ENCODE data around the gene MRPL22. TPM values are rescaled to one million over a fixed set of nuclear protein-coding genes. Genes with fewer than 3 reads are reported as not detected.
"Not testable (repeated sequence)": the region's sequence is repeated elsewhere in the genome, so short reads cannot be mapped to it uniquely, and the experiment has no call there.

The MRPL22 gene
- polyA plus RNA-seq, 4 donors = 33.6 to 63.5 (median 59.2) TPM

DNA sequence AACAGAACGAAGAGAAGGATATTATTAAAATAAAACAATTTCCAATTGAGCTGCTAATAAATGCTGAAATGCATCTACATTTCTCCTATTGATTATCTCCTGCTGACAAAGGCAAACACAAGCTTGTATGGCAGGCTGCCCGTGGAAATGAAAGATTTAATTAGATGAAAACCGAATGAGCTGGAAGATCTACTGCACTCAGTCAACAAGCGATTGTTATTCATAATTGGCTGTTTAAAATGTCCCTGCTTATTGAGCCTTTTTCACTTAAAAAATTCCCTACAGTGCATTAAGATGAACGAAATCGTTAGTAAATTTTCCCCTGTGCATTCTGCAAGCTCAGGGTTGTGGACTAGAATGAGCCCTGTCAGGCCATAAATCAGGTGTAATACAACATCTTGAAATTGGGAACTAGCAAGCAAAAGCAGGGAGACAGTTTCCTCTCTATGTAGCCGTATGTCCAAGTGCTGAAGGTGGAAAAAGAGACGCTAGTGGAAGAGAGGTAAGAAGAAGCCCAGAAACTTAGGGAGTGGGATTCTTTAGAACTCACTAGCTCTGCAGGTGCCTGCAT is 44.2 kb downstream of the MRPL22 start:
- H3K27ac ChIP-seq (ENCODE audit: low read depth in 1 of 3, low read length in 2 of 3) = no peak overlapping the region
- H3K9me3 ChIP-seq (ENCODE audit: control insufficient read depth in 2 of 2, insufficient read depth in 1 of 2, low read depth in 1 of 2, low read length in 1 of 2) = no peaks in the 10 kb centered on the region
- DNase-seq = no peak
- FAIRE-seq = no peak
- H3K4me3 ChIP-seq (ENCODE audit: low read depth in 1 of 3, low read length in 3 of 3) = no peak overlapping the region
- peaks cover 0 to 6% (median 0%) of the 10 kb centered on the region in 3 donors for H3K27me3 ChIP-seq (ENCODE audit: control insufficient read depth in 3 of 3, insufficient read depth in 3 of 3, low read length in 3 of 3)
- no peaks in the 10 kb centered on the region for H3K36me3 ChIP-seq (ENCODE audit: control insufficient read depth in 3 of 3, insufficient read depth in 2 of 3, low read depth in 1 of 3, low read length in 3 of 3)
- H3K4me1 ChIP-seq (ENCODE audit: control insufficient read depth in 3 of 3, insufficient read depth in 2 of 3, low read depth in 1 of 3, low read length in 2 of 3) = no peaks in the 10 kb centered on the region
- 63 to 69% (median 66%) methylated on average over 8 of the region's 8 CpGs for WGBS, 3 donors

DNA sequence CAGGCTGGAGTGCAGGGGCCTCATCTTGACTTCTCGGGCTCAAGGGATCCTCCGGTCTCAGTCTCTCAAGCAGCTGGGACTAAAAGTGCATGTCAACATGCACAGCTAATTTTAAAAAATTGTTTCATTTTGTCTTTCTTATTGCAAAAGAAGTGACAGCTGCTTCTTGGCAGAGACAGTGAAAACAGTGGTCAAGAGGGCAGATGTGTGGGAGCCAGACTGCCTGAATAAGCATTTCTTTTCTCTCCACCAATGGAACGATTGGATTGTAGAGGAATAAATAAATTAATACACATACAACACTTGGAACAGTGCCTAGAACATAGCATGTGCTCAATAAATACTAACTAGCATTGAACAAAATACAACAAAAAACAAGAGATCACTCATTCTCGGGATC is 45.3 kb downstream of the MRPL22 start:
- Histone ChIP-seq H3K4me3 (ENCODE audit: low read depth in 1 of 3, low read length in 3 of 3) (no peak overlapping the region), H3K9me3 (ENCODE audit: control insufficient read depth in 2 of 2, insufficient read depth in 1 of 2, low read depth in 1 of 2, low read length in 1 of 2) (no peaks in the 10 kb centered on the region), H3K27ac (ENCODE audit: low read depth in 1 of 3, low read length in 2 of 3) (no peak overlapping the region), H3K4me1 (ENCODE audit: control insufficient read depth in 3 of 3, insufficient read depth in 2 of 3, low read depth in 1 of 3, low read length in 2 of 3) (no peaks in the 10 kb centered on the region), H3K27me3 (ENCODE audit: control insufficient read depth in 3 of 3, insufficient read depth in 3 of 3, low read length in 3 of 3) (peaks cover 0 to 6% (median 0%) of the 10 kb centered on the region in 3 donors), H3K36me3 (ENCODE audit: control insufficient read depth in 3 of 3, insufficient read depth in 2 of 3, low read depth in 1 of 3, low read length in 3 of 3) (no peaks in the 10 kb centered on the region)
- WGBS, 3 donors = 56 to 89% (median 71%) methylated on average over 4 of the region's 4 CpGs
- FAIRE-seq = no peak
- no peak for DNase-seq

DNA sequence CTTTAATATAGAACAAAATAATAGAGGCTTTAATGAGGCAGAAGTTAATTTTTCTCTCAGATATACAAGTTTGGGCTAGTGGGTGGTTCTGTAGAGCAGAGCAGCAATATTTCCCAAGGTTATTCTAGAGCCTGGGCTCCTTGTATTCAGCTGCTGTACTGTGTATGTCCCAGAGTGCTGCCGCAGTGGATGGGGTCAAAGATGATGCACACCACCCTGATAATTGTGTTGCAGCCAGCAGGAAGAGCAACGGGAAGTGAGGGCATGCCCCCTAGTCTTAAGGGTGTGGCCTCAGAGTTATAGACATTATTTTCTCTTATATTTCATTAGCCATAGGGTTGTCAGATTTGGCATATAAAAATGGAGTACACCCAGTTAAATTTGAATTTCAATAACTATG is 48.8 kb downstream of the MRPL22 start:
- Histone ChIP-seq H3K4me1 (ENCODE audit: control insufficient read depth in 3 of 3, insufficient read depth in 2 of 3, low read depth in 1 of 3, low read length in 2 of 3) (no peaks in the 10 kb centered on the region), H3K4me3 (ENCODE audit: low read depth in 1 of 3, low read length in 3 of 3) (no peak overlapping the region), H3K9me3 (ENCODE audit: control insufficient read depth in 2 of 2, insufficient read depth in 1 of 2, low read depth in 1 of 2, low read length in 1 of 2) (no peaks in the 10 kb centered on the region), H3K27me3 (ENCODE audit: control insufficient read depth in 3 of 3, insufficient read depth in 3 of 3, low read length in 3 of 3) (peaks cover 0 to 6% (median 0%) of the 10 kb centered on the region in 3 donors), H3K27ac (ENCODE audit: low read depth in 1 of 3, low read length in 2 of 3) (no peak overlapping the region), H3K36me3 (ENCODE audit: control insufficient read depth in 3 of 3, insufficient read depth in 2 of 3, low read depth in 1 of 3, low read length in 3 of 3) (no peaks in the 10 kb centered on the region)
- WGBS, 3 donors = 38 to 42% (median 39%) methylated on average over 2 of the region's 2 CpGs
- DNase-seq (no peak), FAIRE-seq (no peak)

DNA sequence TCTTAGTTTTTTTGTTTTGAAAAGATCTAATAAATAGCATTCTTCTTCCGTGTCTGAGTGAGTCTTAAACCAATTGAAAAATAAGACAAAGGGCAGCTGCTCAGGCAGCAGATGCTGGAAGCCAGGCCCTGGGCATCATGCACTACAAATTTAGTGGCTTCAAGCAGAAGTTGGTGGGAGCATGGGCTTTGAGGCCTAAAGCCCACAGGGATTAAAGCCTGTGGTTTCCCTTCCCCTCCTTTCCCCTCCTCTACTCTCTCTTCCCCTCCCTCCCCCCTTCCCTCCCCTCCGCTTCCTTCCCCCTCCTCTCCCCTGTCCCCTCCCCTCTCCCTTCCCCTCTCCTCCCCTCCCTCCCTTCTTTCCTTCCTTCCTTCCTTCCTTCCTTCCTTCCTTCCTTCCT is 52.6 kb downstream of the MRPL22 start:
- H3K4me3 ChIP-seq (ENCODE audit: low read depth in 1 of 3, low read length in 3 of 3) = no peak overlapping the region
- H3K9me3 ChIP-seq (ENCODE audit: control insufficient read depth in 2 of 2, insufficient read depth in 1 of 2, low read depth in 1 of 2, low read length in 1 of 2) = no peaks in the 10 kb centered on the region
- no peak for DNase-seq
- no peak overlapping the region for H3K27ac ChIP-seq (ENCODE audit: low read depth in 1 of 3, low read length in 2 of 3)
- H3K27me3 ChIP-seq (ENCODE audit: control insufficient read depth in 3 of 3, insufficient read depth in 3 of 3, low read length in 3 of 3) = no peaks in the 10 kb centered on the region
- FAIRE-seq = no peak
- H3K36me3 ChIP-seq (ENCODE audit: control insufficient read depth in 3 of 3, insufficient read depth in 2 of 3, low read depth in 1 of 3, low read length in 3 of 3) = no peaks in the 10 kb centered on the region
- WGBS, 3 donors = 42 to 75% (median 65%) methylated on average over 2 of the region's 2 CpGs
- H3K4me1 ChIP-seq (ENCODE audit: control insufficient read depth in 3 of 3, insufficient read depth in 2 of 3, low read depth in 1 of 3, low read length in 2 of 3) = no peaks in the 10 kb centered on the region

DNA sequence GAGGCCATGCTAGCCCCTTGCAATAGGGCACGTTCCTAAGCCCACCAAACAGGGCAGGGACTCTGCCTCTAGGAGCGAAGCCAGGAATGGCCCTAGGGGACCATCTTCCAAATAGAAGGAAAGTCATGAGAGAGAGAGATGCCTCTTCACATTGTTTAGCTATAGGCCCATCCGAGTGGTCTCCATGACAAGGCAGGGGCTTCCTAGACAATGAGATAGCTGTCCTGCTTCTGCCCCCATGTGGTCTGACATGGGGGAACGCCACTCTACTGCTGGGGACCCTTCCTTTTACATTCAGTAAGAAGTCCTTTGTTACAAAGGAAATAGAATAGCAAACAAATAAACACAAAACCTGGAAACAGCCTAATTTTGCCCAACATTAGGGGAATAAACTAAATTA is 54.8 kb downstream of the MRPL22 start:
- 53 to 66% (median 63%) methylated on average over 4 of the region's 4 CpGs for WGBS, 3 donors
- Histone ChIP-seq H3K4me1 (ENCODE audit: control insufficient read depth in 3 of 3, insufficient read depth in 2 of 3, low read depth in 1 of 3, low read length in 2 of 3) (no peaks in the 10 kb centered on the region), H3K36me3 (ENCODE audit: control insufficient read depth in 3 of 3, insufficient read depth in 2 of 3, low read depth in 1 of 3, low read length in 3 of 3) (no peaks in the 10 kb centered on the region), H3K27ac (ENCODE audit: low read depth in 1 of 3, low read length in 2 of 3) (no peak overlapping the region), H3K4me3 (ENCODE audit: low read depth in 1 of 3, low read length in 3 of 3) (no peak overlapping the region), H3K27me3 (ENCODE audit: control insufficient read depth in 3 of 3, insufficient read depth in 3 of 3, low read length in 3 of 3) (no peaks in the 10 kb centered on the region), H3K9me3 (ENCODE audit: control insufficient read depth in 2 of 2, insufficient read depth in 1 of 2, low read depth in 1 of 2, low read length in 1 of 2) (no peaks in the 10 kb centered on the region)
- no peak for FAIRE-seq
- DNase-seq = no peak

DNA sequence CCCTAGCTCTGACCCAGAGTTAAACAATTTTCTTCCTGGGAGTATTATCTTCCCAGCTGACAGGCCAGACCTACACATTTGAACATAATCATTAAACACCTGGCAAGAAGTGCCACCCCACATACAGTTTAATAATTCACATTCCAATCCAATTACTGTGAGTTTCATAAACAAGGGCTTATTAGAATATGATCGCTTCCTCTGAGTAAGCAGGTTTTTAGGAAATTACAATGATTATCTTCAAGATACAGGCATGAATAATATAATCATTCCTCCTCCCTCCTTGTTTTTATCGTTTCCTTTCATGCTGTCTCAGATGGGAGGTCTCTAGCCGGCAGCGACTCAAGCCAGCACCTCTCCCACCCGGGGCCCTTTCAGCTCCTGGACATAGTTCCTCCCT is 56.9 kb downstream of the MRPL22 start:
- H3K36me3 ChIP-seq (ENCODE audit: control insufficient read depth in 3 of 3, insufficient read depth in 2 of 3, low read depth in 1 of 3, low read length in 3 of 3) = no peaks in the 10 kb centered on the region
- H3K4me3 ChIP-seq (ENCODE audit: low read depth in 1 of 3, low read length in 3 of 3) = no peak overlapping the region
- H3K4me1 ChIP-seq (ENCODE audit: control insufficient read depth in 3 of 3, insufficient read depth in 2 of 3, low read depth in 1 of 3, low read length in 2 of 3) = no peaks in the 10 kb centered on the region
- no peak for FAIRE-seq
- no peaks in the 10 kb centered on the region for H3K27me3 ChIP-seq (ENCODE audit: control insufficient read depth in 3 of 3, insufficient read depth in 3 of 3, low read length in 3 of 3)
- H3K9me3 ChIP-seq (ENCODE audit: control insufficient read depth in 2 of 2, insufficient read depth in 1 of 2, low read depth in 1 of 2, low read length in 1 of 2) = no peaks in the 10 kb centered on the region
- no peak for DNase-seq
- WGBS, 3 donors = 49 to 62% (median 51%) methylated on average over 5 of the region's 5 CpGs
- no peak overlapping the region for H3K27ac ChIP-seq (ENCODE audit: low read depth in 1 of 3, low read length in 2 of 3)

DNA sequence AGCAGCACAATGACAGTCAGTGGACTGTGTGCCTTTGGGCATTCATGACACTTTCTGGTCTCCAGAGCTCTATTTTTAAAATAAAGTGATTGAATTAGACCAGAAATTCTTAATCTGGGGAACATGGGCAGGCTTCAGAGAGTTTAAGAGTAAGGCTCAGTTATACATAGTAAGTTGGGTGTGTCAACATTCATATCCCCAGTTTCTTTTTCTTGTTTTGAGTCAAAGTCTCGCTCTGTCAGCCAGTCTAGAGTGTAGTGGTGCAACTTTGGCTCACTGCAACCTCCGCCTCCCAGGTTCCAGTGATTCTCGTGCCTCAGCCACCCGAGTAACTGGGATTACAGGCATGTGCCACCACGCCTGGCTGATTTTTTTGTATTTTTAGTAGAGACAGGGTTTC is 59.0 kb downstream of the MRPL22 start:
- FAIRE-seq (no peak), DNase-seq (no peak)
- WGBS, 3 donors = 70 to 82% (median 78%) methylated on average over 5 of the region's 5 CpGs
- Histone ChIP-seq H3K27me3 (ENCODE audit: control insufficient read depth in 3 of 3, insufficient read depth in 3 of 3, low read length in 3 of 3) (no peaks in the 10 kb centered on the region), H3K36me3 (ENCODE audit: control insufficient read depth in 3 of 3, insufficient read depth in 2 of 3, low read depth in 1 of 3, low read length in 3 of 3) (no peaks in the 10 kb centered on the region), H3K4me1 (ENCODE audit: control insufficient read depth in 3 of 3, insufficient read depth in 2 of 3, low read depth in 1 of 3, low read length in 2 of 3) (no peaks in the 10 kb centered on the region), H3K27ac (ENCODE audit: low read depth in 1 of 3, low read length in 2 of 3) (no peak overlapping the region), H3K4me3 (ENCODE audit: low read depth in 1 of 3, low read length in 3 of 3) (no peak overlapping the region), H3K9me3 (ENCODE audit: control insufficient read depth in 2 of 2, insufficient read depth in 1 of 2, low read depth in 1 of 2, low read length in 1 of 2) (peaks cover 0 to 2% of the 10 kb centered on the region in 2 donors)

DNA sequence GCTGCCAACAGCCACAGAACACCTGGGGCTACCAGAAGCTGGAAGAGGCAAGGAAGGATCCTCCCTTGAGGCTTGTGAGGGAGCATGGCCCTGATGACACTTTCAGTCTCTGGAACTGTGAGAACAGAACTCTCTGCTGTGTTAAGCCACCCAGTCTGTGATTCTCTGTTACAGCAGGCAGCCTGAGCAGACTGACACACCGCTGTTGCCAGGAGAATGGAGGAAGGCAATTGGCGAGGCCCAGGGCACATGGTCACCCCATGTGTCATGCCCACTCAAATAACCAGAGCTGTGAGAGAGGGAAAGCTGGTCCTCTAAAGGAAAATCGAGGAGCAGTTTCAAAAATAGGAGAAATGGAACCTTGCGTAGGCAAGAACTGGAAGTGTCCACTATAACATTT is 60.6 kb downstream of the MRPL22 start:
- H3K27ac ChIP-seq (ENCODE audit: low read depth in 1 of 3, low read length in 2 of 3) = no peak overlapping the region
- H3K9me3 ChIP-seq (ENCODE audit: control insufficient read depth in 2 of 2, insufficient read depth in 1 of 2, low read depth in 1 of 2, low read length in 1 of 2) = peaks cover 0 to 2% of the 10 kb centered on the region in 2 donors
- no peak for DNase-seq
- FAIRE-seq = no peak
- H3K4me3 ChIP-seq (ENCODE audit: low read depth in 1 of 3, low read length in 3 of 3) = no peak overlapping the region
- H3K27me3 ChIP-seq (ENCODE audit: control insufficient read depth in 3 of 3, insufficient read depth in 3 of 3, low read length in 3 of 3) = no peaks in the 10 kb centered on the region
- no peaks in the 10 kb centered on the region for H3K36me3 ChIP-seq (ENCODE audit: control insufficient read depth in 3 of 3, insufficient read depth in 2 of 3, low read depth in 1 of 3, low read length in 3 of 3)
- 85 to 89% (median 89%) methylated on average over 4 of the region's 4 CpGs for WGBS, 3 donors
- H3K4me1 ChIP-seq (ENCODE audit: control insufficient read depth in 3 of 3, insufficient read depth in 2 of 3, low read depth in 1 of 3, low read length in 2 of 3) = no peaks in the 10 kb centered on the region

DNA sequence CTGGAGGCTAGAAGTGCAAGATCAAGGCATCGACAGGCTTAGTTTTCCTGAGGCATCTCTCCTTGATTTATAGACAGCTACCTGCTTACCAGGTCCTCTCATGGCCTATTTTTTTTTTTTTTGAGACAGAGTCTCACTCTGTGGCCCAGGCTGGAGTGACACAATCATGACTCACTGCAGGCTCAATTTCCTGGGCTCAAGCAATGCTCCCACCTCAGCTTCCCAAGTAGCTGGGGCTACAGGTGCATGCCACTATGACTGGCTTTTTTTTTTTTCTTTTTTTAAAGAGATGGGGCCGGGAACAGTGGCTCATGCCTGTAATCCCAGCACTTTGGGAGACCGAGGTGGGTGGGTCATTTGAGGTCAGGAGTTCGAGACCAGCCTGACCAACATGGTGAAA is 61.8 kb downstream of the MRPL22 start:
- DNase-seq; FAIRE-seq; H3K4me3 ChIP-seq (ENCODE audit: low read depth in 1 of 3, low read length in 3 of 3); H3K9me3 ChIP-seq (ENCODE audit: control insufficient read depth in 2 of 2, insufficient read depth in 1 of 2, low read depth in 1 of 2, low read length in 1 of 2); H3K4me1 ChIP-seq (ENCODE audit: control insufficient read depth in 3 of 3, insufficient read depth in 2 of 3, low read depth in 1 of 3, low read length in 2 of 3); H3K36me3 ChIP-seq (ENCODE audit: control insufficient read depth in 3 of 3, insufficient read depth in 2 of 3, low read depth in 1 of 3, low read length in 3 of 3); H3K27me3 ChIP-seq (ENCODE audit: control insufficient read depth in 3 of 3, insufficient read depth in 3 of 3, low read length in 3 of 3); H3K27ac ChIP-seq (ENCODE audit: low read depth in 1 of 3, low read length in 2 of 3): not testable (repeated sequence)
- WGBS, 3 donors = 65 to 84% (median 82%) methylated on average over 4 of the region's 4 CpGs

All from small intestine (tissue), 7 donors.